A673 (cell line): ENCODE data around the gene MYPN. TPM values are rescaled to one million over a fixed set of nuclear protein-coding genes. Genes with fewer than 3 reads are reported as not detected.

ENCODE experiments used
- BruUV-seq: library from RNA; stranded (reverse); fragments of 400-500 nt; replicated peaks from 2 replicates; lab custom pipeline; 2021; lab: Mats Ljungman, UMichigan
- CTCF ChIA-PET: fragments of 300-600 bp; sonication (Branson Sonifier 250); formaldehyde crosslinking; loops from one replicate; lab custom pipeline; 2022; ENCODE audit warnings: antibody characterized with exemption; lab: Charles Lee
- POLR2A ChIA-PET: fragments of 300-600 bp; sonication (Branson Sonifier 250); formaldehyde crosslinking; loops from one replicate; lab custom pipeline; 2022; ENCODE audit warnings: antibody characterized with exemption; ENCODE audit not compliant: low non-redundant PET; lab: Charles Lee
- DNase-seq: peaks from one replicate; pipeline ENCODE4 v3.0.0-alpha.2; 2015; ENCODE audit warnings: low spot score
- H3K27ac ChIP-seq: fragments of 200-600 bp; sonication (generic); 2 replicates; pipeline ENCODE4 v1.5.1; 2016; ENCODE audit warnings: mixed run types, low read depth, mild to moderate bottlenecking, mixed read lengths, antibody characterized with exemption, low read length; ENCODE audit not compliant: poor library complexity, severe bottlenecking
- H3K27me3 ChIP-seq: fragments of 200-600 bp; sonication (generic); replicated peaks from 2 replicates; pipeline ENCODE4 v1.6.1; 2017; ENCODE audit warnings: mixed run types, low read depth, mild to moderate bottlenecking, mixed read lengths, antibody characterized with exemption, low read length; ENCODE audit not compliant: insufficient read depth, poor library complexity
- H3K36me3 ChIP-seq: fragments of 200-600 bp; sonication (generic); 2 replicates; pipeline ENCODE4 v1.6.1; 2016; ENCODE audit warnings: mixed run types, mild to moderate bottlenecking, mixed read lengths, antibody characterized with exemption, low read length; ENCODE audit not compliant: insufficient read depth, poor library complexity, severe bottlenecking
- H3K4me1 ChIP-seq: fragments of 200-600 bp; sonication (generic); 2 replicates; pipeline ENCODE4 v1.6.1; 2017; ENCODE audit warnings: mixed run types, mild to moderate bottlenecking, mixed read lengths, antibody characterized with exemption, low read length; ENCODE audit not compliant: insufficient read depth, poor library complexity, severe bottlenecking
- H3K4me3 ChIP-seq: fragments of 200-600 bp; sonication (generic); 2 replicates; pipeline ENCODE4 v1.5.1; 2016; ENCODE audit warnings: low read depth, mixed run types, mild to moderate bottlenecking, mixed read lengths, low read length; ENCODE audit not compliant: poor library complexity, severe bottlenecking
- H3K9me3 ChIP-seq: fragments of 200-600 bp; sonication (generic); 2 replicates; pipeline ENCODE4 v1.6.1; 2016; ENCODE audit warnings: mixed run types, low read depth, mild to moderate bottlenecking, mixed read lengths, antibody characterized with exemption, low read length; ENCODE audit not compliant: poor library complexity, severe bottlenecking
- EZH2 ChIP-seq: fragments of 200-600 bp; sonication (generic); IDR thresholded peaks from 2 replicates; pipeline ENCODE4 v1.6.1; 2017; ENCODE audit warnings: borderline replicate concordance, low read depth, mild to moderate bottlenecking, mixed read lengths, antibody characterized with exemption, low read length; ENCODE audit not compliant: poor library complexity, severe bottlenecking
- intact Hi-C: fragments of 100-400 bp; cut with micrococcal nuclease; formaldehyde crosslinking; loops from one replicate; pipeline ENCODE4 v1.10.0; 2022; ENCODE audit not compliant: unreplicated experiment
- total RNA-seq: library from RNA; stranded (reverse); gene quantifications from 2 replicates; pipeline ENCODE4 v1.2.3, GENCODE V29; 2021
- TF ChIP-seq, protein P1 (sequence below): fragments of 300-800, 200-600 bp; sonication (generic); conservative IDR thresholded peaks from 2 replicates; pipeline ENCODE4 v1.5.1; 2017; ENCODE audit warnings: low read depth, mild to moderate bottlenecking, antibody characterized with exemption, low read length, moderate library complexity, mixed read lengths

The MYPN gene
- total RNA-seq, 1 experiment from 2014 or later, result 1.7 TPM

DNA sequence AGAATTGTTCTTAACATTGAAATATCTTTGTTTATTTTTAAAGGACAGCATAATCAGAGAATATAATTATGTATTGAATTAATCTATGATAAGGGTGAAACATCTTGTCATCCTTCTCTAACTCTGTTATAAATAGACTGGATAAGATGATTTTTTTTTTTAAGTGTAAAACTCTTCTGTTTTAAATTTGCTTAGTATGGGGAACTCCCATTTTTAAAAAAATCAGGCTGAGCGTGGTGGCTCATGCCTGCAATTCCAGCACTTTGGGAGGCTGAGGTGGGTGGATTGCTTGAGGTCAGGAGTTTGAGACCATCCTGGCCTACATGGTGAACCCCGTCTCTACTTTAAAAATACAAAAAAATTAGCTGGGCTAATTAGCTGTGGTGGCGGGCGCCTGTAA, 24.8 kb upstream of the MYPN start:
- no peaks in the 10 kb centered on the region for H3K36me3 ChIP-seq
- ChIA-PET POLR2A (interaction anchor here (0.7 kb wide), 1 partner anchor 16 kb away, joined by 5 read pairs; no protein-coding TSS in a partner anchor), CTCF (interaction anchor here (1.0 kb wide), 1 partner anchor 71 kb away, joined by 6 read pairs; no protein-coding TSS in a partner anchor)
- H3K27ac ChIP-seq, result no peak overlapping the region
- H3K4me1 ChIP-seq, result peaks cover 35% of the 10 kb centered on the region
- H3K4me3 ChIP-seq, result no peak overlapping the region
- intact Hi-C loops, result loop anchor here (5.0 kb wide), 2 partner anchors 218 to 222 kb away; no protein-coding TSS in a partner anchor
- no peak for DNase-seq
- no peaks in the 10 kb centered on the region for H3K9me3 ChIP-seq
- H3K27me3 ChIP-seq, result no peaks in the 10 kb centered on the region
- no TSS peak for BruUV-seq
- TF ChIP-seq, protein P1, sequence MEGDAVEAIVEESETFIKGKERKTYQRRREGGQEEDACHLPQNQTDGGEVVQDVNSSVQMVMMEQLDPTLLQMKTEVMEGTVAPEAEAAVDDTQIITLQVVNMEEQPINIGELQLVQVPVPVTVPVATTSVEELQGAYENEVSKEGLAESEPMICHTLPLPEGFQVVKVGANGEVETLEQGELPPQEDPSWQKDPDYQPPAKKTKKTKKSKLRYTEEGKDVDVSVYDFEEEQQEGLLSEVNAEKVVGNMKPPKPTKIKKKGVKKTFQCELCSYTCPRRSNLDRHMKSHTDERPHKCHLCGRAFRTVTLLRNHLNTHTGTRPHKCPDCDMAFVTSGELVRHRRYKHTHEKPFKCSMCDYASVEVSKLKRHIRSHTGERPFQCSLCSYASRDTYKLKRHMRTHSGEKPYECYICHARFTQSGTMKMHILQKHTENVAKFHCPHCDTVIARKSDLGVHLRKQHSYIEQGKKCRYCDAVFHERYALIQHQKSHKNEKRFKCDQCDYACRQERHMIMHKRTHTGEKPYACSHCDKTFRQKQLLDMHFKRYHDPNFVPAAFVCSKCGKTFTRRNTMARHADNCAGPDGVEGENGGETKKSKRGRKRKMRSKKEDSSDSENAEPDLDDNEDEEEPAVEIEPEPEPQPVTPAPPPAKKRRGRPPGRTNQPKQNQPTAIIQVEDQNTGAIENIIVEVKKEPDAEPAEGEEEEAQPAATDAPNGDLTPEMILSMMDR, result no peak
- TF ChIP-seq EZH2, result no peak

DNA sequence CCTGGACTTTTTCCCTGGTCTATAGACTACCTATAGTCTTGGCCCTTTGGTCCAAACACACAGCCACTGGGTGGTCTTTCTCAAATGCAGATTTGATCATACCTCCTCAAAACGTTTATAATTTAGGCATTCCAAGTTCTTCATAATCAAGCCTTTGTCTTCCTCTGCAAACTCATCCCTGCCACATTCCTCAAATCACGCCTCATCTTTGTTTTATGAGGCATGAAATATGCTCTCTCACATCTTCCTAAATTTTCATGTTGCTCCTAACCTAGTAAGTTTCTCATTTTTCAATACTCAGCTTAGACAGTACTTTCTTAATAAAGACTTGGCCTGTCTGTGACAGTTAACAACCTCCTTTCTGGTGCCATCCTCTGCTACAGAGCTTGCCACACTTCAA, 23.3 kb upstream of the MYPN start:
- POLR2A ChIA-PET, result interaction anchor here (0.6 kb wide), 1 partner anchor 248 kb away, joined by 3 read pairs; the partner anchor contains the start of gene DNAJC12
- Histone ChIP-seq H3K27me3 (no peaks in the 10 kb centered on the region), H3K36me3 (no peaks in the 10 kb centered on the region), H3K4me1 (peaks cover 35% of the 10 kb centered on the region), H3K9me3 (no peaks in the 10 kb centered on the region), H3K4me3 (no peak overlapping the region), H3K27ac (no peak overlapping the region)
- CTCF ChIA-PET, result interaction anchor here (0.6 kb wide), 1 partner anchor 31 kb away, joined by 3 read pairs; no protein-coding TSS in a partner anchor
- no TSS peak for BruUV-seq
- TF ChIP-seq, protein P1, result no peak
- TF ChIP-seq EZH2, result no peak
- intact Hi-C loops, result no loop called here
- DNase-seq, result peak; percentile 28

DNA sequence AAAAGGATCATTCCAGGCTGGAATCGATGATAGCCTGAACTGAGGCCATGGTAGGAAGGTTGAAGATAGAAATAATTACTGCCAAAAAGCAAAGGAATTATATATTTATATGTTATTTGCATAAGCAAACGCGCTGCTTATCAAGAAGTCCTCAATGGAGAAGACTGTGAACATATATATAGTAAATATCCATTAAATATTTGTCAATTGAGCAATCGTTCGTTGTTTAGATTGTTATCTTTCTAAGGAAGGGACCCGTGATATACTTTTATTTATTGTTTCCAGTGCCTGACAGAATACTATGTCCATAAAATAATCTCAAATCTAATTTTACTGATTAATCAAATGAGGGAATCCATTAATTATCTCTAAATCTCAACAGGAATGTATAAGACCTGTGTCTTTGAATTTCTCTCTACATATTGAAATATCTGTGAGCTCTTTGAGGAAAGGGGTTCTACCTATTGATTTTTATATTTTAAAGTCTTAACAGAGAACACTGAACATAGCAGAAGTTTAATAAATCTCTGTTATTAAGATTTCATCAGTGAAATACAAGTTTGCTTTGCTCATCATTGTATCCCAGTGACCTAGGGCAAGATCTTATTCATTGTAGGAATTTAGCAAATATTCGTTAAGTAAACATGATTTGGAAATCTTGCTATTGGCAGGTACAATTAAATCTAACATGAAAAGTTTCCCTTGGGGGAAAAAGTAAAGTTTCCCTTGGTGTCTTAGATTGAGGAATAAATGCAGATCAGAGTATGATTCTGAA, 22.2 kb upstream of the MYPN start:
- BruUV-seq, result no TSS peak
- no peak for DNase-seq
- Histone ChIP-seq H3K4me3 (no peak overlapping the region), H3K9me3 (no peaks in the 10 kb centered on the region), H3K4me1 (peaks cover 35% of the 10 kb centered on the region), H3K36me3 (no peaks in the 10 kb centered on the region), H3K27me3 (no peaks in the 10 kb centered on the region), H3K27ac (no peak overlapping the region)
- intact Hi-C loops, result no loop called here
- POLR2A ChIA-PET, result no interaction called here
- CTCF ChIA-PET, result no interaction called here
- TF ChIP-seq, protein P1, result no peak
- TF ChIP-seq EZH2, result no peak
